ENCODE data around the gene AOX1.
"Not testable (repeated sequence)": the region's sequence is repeated elsewhere in the genome, so short reads cannot be mapped to it uniquely, and the experiment has no call there.

Gene AOX1

DNA sequence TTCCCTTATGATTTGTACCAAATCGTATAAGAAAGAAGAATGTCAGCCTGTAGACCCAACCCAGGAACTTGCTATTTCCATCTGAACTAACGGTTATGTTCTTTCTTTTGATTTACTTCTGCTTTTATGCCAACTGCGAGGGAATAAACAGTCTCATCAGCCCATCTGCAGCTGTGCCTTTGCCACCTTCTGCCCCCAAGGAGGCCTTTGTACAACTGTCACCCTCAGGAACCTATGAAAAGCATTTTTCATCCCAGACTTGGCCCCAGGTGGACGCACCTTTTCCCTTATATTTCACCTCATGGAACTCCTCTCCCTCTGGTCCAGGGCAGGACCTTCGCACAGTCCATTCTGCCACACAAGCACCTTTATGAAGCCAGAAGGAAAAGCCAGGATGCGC is 109.8 kb downstream of the AOX1 start:
- no peak for DNase-seq (ENCODE audit: insufficient read length, low spot score)
- no peak for FAIRE-seq

- DNase-seq (ENCODE audit: insufficient read length, low spot score): no peak
- no peak for FAIRE-seq
Measured at GRCh38 chr2:200698217-200698616, 112.4 kb downstream of the AOX1 start.

- DNase-seq (ENCODE audit: insufficient read length, low spot score) (no peak), FAIRE-seq (no peak)
Measured at GRCh38 chr2:200699310-200699709, 113.5 kb downstream of the AOX1 start.

DNA sequence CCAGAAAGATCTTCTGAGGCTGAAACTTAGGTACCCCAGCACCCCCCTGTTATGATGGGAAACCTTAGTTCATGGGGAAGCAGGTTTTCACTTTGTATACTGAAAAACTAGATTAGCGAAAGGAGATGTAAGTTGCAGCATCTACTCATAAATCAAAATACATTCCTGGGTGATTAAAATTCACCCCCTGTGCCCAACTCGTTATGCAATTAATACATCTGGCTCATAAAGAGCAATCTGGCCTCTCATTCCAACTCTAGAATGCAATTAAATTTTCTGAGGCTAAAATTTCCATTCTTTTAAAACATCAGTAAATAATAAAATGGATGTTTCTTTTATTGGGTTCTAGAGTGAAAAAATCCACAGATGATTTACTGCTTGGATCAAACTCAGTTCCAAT is 115.0 kb downstream of the AOX1 start:
- no peak for FAIRE-seq
- DNase-seq (ENCODE audit: insufficient read length, low spot score): no peak

- DNase-seq (ENCODE audit: insufficient read length, low spot score) (no peak), FAIRE-seq (no peak)
Measured at GRCh38 chr2:200702044-200702443, 116.2 kb downstream of the AOX1 start.

GRCh38 chr2:200702646-200703118 is 116.9 kb downstream of the AOX1 start:
- FAIRE-seq (no peak), DNase-seq (ENCODE audit: insufficient read length, low spot score) (no peak)

DNA sequence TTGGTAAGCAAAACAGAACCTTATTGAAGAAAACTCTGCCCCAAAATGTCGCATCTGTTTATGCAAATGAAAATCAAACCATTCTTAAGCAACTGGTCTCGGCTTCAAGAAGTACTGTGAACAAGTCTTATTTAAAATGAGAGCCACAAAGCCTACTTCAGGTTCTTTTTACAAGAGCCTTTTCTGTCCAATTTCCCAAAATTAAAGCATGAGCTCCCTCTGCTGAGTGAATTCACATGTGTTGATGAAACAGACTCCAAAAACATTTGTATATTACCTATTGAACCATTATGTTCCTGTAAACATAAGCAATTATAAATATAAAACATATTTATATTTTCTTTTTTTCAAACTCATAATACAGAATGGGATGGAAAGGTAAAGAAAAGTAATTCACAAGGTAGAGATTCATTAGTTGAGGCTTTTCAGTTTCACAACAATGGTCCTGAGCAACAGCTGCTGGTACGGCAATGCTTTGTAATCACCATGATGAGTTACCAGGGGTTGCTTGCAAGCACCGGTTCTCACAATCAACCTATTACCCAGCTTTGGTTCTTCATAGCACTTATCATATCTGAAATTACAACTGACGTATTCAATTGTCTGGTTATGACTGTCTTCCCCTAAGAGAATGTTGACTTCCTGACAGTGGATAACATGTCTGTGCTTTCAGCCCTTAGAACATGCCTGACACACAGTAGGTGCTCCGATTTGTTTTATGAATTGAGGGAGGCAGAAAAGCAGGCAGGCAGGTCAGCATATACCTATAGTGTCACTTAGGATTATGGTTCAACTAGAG is 117.5 kb downstream of the AOX1 start:
- peak; percentile 38 for DNase-seq (ENCODE audit: insufficient read length, low spot score)
- no peak for FAIRE-seq

DNA sequence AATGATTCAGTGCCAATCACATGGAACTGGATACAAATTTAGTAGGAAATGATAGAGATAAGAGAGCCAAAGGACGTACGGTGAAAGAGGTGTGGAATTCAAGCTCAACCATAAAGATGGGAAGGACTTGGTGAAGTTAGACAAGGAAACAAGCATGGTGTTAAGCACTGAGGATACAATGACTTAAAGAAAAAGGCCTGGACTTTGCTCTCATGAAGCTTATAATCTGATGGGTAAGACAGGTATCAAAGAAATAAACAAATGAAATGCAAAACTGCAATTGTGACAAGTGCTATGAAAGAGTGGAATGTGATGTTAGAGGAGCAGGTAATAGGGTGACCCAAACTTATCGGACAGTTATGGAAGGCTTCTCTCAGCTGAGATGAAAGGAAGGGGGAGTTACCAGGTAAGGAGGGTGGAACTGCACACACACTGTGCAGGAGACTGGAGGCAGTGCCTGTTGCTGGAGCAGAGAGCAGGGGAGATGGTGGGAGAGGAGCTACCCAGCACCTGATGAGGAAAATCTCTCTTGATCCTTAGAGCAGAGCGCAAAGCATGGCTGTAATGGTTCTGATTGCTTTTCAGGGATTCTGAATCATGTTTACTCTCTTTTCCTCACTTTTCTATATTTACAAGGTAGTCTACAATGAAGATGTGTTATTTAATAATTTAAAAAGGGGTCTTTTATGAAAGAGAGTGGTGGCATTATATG is 118.3 kb downstream of the AOX1 start:
- DNase-seq (ENCODE audit: insufficient read length, low spot score): no peak
- FAIRE-seq: no peak

GRCh38 chr2:200705305-200706041 is 119.7 kb downstream of the AOX1 start:
- no peak for DNase-seq (ENCODE audit: insufficient read length, low spot score)
- FAIRE-seq: no peak

DNA sequence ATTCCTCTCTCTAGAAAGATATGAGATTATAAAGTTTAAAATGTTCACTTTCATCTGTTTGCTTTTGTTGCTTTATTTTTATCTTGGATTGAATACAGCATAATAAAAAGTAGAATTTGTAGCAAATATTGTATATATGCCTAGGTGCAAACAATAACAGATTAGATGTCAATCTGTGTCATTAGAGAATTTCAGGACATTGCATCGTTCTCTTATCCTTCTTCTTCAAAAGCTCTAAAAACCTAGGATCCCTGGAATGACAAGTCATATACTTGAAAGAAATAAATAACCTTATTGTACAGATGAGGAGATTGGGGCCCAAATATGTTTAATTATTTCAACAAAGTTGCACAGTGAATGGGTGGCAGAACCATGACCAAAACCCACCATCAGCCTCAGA is 123.1 kb downstream of the AOX1 start:
- DNase-seq (ENCODE audit: insufficient read length, low spot score) (no peak), FAIRE-seq (no peak)

GRCh38 chr2:200713003-200713703 is 127.3 kb downstream of the AOX1 start:
- DNase-seq (ENCODE audit: insufficient read length, low spot score): peak; percentile 88
- FAIRE-seq: peak; percentile 46

- FAIRE-seq: no peak
Measured at GRCh38 chr2:200713704-200714064, 127.9 kb downstream of the AOX1 start.

GRCh38 chr2:200715014-200715413 is 129.2 kb downstream of the AOX1 start:
- not testable (repeated sequence) for FAIRE-seq; DNase-seq (ENCODE audit: insufficient read length, low spot score)

More at GRCh38 chr2:200713704-200714064, 127.9 kb downstream of the AOX1 start:
- no peak for DNase-seq (ENCODE audit: insufficient read length, low spot score)

DNA sequence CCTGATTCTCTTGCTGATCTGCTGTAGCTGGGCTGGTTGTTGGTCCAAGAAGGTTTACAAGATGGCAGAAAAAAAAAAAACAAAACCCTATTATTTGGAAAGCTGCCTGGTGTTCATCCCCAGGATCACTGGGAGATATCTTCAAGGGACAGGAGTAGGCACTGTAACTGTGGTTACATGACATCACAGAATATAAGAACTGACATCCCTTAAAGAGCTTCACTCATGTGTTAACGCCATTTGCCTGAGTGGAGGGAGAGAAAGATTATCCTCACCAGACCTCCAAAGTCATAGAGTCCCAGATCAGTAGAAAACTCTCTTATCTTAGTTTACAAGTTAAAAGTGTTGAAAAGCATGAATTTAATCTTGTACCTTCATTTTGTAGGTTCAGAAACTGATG is 130.6 kb downstream of the AOX1 start:
- no peak for FAIRE-seq
- no peak for DNase-seq (ENCODE audit: insufficient read length, low spot score)

Measured in HTR-8/SVneo (cell line).